PC-9 (cell line): ENCODE results near the gene HEPACAM. TPM values are rescaled to one million over a fixed set of nuclear protein-coding genes. Genes with fewer than 3 reads are reported as not detected.

Source experiments
- BruUV-seq: library from RNA; stranded (reverse); fragments of 400-500 nt; replicated peaks from 2 replicates; lab custom pipeline; 2021; lab: Mats Ljungman, UMichigan
- CTCF ChIA-PET: fragments of 300-600 bp; sonication (Branson Sonifier 250); formaldehyde crosslinking; loops from one replicate; lab custom pipeline; 2022; ENCODE audit warnings: antibody characterized with exemption; lab: Charles Lee
- POLR2A ChIA-PET: fragments of 300-600 bp; sonication (Branson Sonifier 250); formaldehyde crosslinking; loops from one replicate; lab custom pipeline; 2022; ENCODE audit warnings: antibody characterized with exemption; ENCODE audit not compliant: unreplicated experiment; lab: Charles Lee
- DNase-seq, 2 experiments: peaks; one replicate each; pipeline versions ENCODE4 v3.0.0 to v3.0.0-alpha.2; 2015 to 2022; ENCODE audit warnings: mixed read lengths in 1 of 2
- H2AFZ ChIP-seq: fragments of 200-600 bp; sonication (generic); 2 replicates; pipeline ENCODE4 v1.8.1; 2017; ENCODE audit warnings: antibody characterized with exemption
- H3F3A ChIP-seq: fragments of 200-600 bp; sonication (generic); 2 replicates; pipeline ENCODE4 v1.8.1; 2017; ENCODE audit warnings: antibody characterized with exemption, mild to moderate bottlenecking, low read depth; ENCODE audit not compliant: insufficient read depth
- H3K27ac ChIP-seq: fragments of 200-600 bp; sonication (generic); 2 replicates; pipeline ENCODE4 v1.6.1; 2016; ENCODE audit warnings: mixed run types
- H3K27me3 ChIP-seq: fragments of 200-600 bp; sonication (generic); 2 replicates; pipeline ENCODE4 v1.6.1; 2016; ENCODE audit warnings: low read depth, mixed run types; ENCODE audit not compliant: insufficient read depth
- H3K36me3 ChIP-seq: fragments of 200-600 bp; sonication (generic); 2 replicates; pipeline ENCODE4 v1.6.1; 2016; ENCODE audit warnings: low read depth, mixed run types
- H3K4me1 ChIP-seq: fragments of 200-600 bp; sonication (generic); replicated peaks from 2 replicates; pipeline ENCODE4 v1.6.1; 2016; ENCODE audit warnings: mixed run types; ENCODE audit not compliant: insufficient read depth
- H3K4me2 ChIP-seq: fragments of 200-600 bp; sonication (generic); 2 replicates; pipeline ENCODE4 v1.6.1; 2017; ENCODE audit warnings: mixed run types
- H3K4me3 ChIP-seq: fragments of 200-600 bp; sonication (generic); 2 replicates; pipeline ENCODE4 v1.6.1; 2016; ENCODE audit warnings: mixed run types
- H3K79me2 ChIP-seq: fragments of 200-600 bp; sonication (generic); 2 replicates; pipeline ENCODE4 v1.6.1; 2017; ENCODE audit warnings: low read depth, mixed run types
- H3K9me2 ChIP-seq: fragments of 200-600 bp; sonication (generic); 2 replicates; pipeline ENCODE4 v1.8.1; 2017; ENCODE audit warnings: mild to moderate bottlenecking; ENCODE audit not compliant: insufficient read depth
- H3K9me3 ChIP-seq: fragments of 200-600 bp; sonication (generic); 2 replicates; pipeline ENCODE4 v1.8.1; 2016; ENCODE audit warnings: low read depth; ENCODE audit not compliant: insufficient read depth
- H4K20me1 ChIP-seq: fragments of 200-600 bp; sonication (generic); 2 replicates; pipeline ENCODE4 v1.8.1; 2017; ENCODE audit not compliant: insufficient read depth
- CTCF ChIP-seq: fragments of 200-600 bp; sonication (generic); conservative IDR thresholded peaks from 2 replicates; pipeline ENCODE4 v1.6.1; 2017; ENCODE audit warnings: mixed run types, antibody characterized with exemption, mild to moderate bottlenecking, moderate library complexity
- EZH2 ChIP-seq: fragments of 200-600 bp; sonication (generic); IDR thresholded peaks from 2 replicates; pipeline ENCODE4 v1.8.0; 2017; ENCODE audit warnings: antibody characterized with exemption, low read depth
- intact Hi-C: fragments of 100-400 bp; cut with micrococcal nuclease; formaldehyde crosslinking; loops from one replicate; pipeline ENCODE4 v1.10.0; 2022; ENCODE audit not compliant: unreplicated experiment
- total RNA-seq: library from RNA; stranded (reverse); gene quantifications from 2 replicates; pipeline ENCODE4 v1.2.3, GENCODE V29; 2021

Gene HEPACAM
- total RNA-seq, 1 experiment from 2014 or later, result not detected

- no TSS peak for BruUV-seq
- Histone ChIP-seq H3K36me3 (no peaks in the 10 kb centered on the region), H3K9me2 (no peaks in the 10 kb centered on the region)
Observed at GRCh38 chr11:124951341-124951740, 15.5 kb upstream of the HEPACAM start.

GRCh38 chr11:124950601-124951330, 14.9 kb upstream of the HEPACAM start:
- no peaks in the 10 kb centered on the region for H3K79me2 ChIP-seq
- no peak overlapping the region for H3K4me3 ChIP-seq
- TF ChIP-seq CTCF (no peak), EZH2 (no peak)
- no peaks in the 10 kb centered on the region for H3K9me2 ChIP-seq
- no peaks in the 10 kb centered on the region for H3K36me3 ChIP-seq
- no peak for DNase-seq
- H3K4me2 ChIP-seq, result no peak overlapping the region
- no peaks in the 10 kb centered on the region for H3K27me3 ChIP-seq
- intact Hi-C loops, result loop anchor here (5.0 kb wide), 2 partner anchors 73 to 278 kb away; partner anchors contain the start of genes SIAE and SPA17
- BruUV-seq, result no TSS peak
- peaks cover 20% of the 10 kb centered on the region for H3K4me1 ChIP-seq
- ChIA-PET CTCF (no interaction called here), POLR2A (interaction anchor here (0.6 kb wide), 1 partner anchor 300 kb away, joined by 5 read pairs; no protein-coding TSS in a partner anchor)
- no peak overlapping the region for H3K27ac ChIP-seq
- no peaks in the 10 kb centered on the region for H4K20me1 ChIP-seq
- H3F3A ChIP-seq, result no peaks in the 10 kb centered on the region; the same call in 1 of the 2 replicates
- H3K9me3 ChIP-seq, result peaks cover 4% of the 10 kb centered on the region; the same call in 1 of the 2 replicates
- no peak overlapping the region for H2AFZ ChIP-seq

More at GRCh38 chr11:124951341-124951740, 15.5 kb upstream of the HEPACAM start:
- Histone ChIP-seq H3K4me1 (peaks cover 20% of the 10 kb centered on the region), H3K27ac (no peak overlapping the region), H3K27me3 (no peaks in the 10 kb centered on the region), H3K4me3 (no peak overlapping the region), H3K9me3 (peaks cover 4% of the 10 kb centered on the region; the same call in 1 of the 2 replicates), H4K20me1 (no peaks in the 10 kb centered on the region), H2AFZ (no peak overlapping the region), H3K79me2 (no peaks in the 10 kb centered on the region), H3F3A (no peaks in the 10 kb centered on the region; the same call in 1 of the 2 replicates), H3K4me2 (no peak overlapping the region)
- TF ChIP-seq CTCF, result no peak
- TF ChIP-seq EZH2, result no peak
- no peak for DNase-seq
- POLR2A ChIA-PET, result interaction anchor here (0.6 kb wide), 1 partner anchor 301 kb away, joined by 5 read pairs; no protein-coding TSS in a partner anchor
- CTCF ChIA-PET, result no interaction called here
- intact Hi-C loops, result loop anchor here (5.0 kb wide), 2 partner anchors 74 to 279 kb away; partner anchors contain the start of genes SIAE and SPA17

- Histone ChIP-seq H3K4me1 (0 out of 2 replicates have a peak, but pooled peaks cover 4% of the 10 kb centered on the region), H3K9me2 (no peaks in the 10 kb centered on the region), H3K27me3 (0 out of 2 replicates have a peak, but pooled peaks cover 2% of the 10 kb centered on the region), H3K27ac (no peak overlapping the region), H3K36me3 (no peaks in the 10 kb centered on the region), H3K79me2 (no peaks in the 10 kb centered on the region), H4K20me1 (no peaks in the 10 kb centered on the region), H3K4me2 (no peak overlapping the region), H3F3A (no peaks in the 10 kb centered on the region), H2AFZ (no peak overlapping the region), H3K9me3 (no peaks in the 10 kb centered on the region), H3K4me3 (no peak overlapping the region)
- ChIA-PET CTCF (no interaction called here), POLR2A (no interaction called here)
- BruUV-seq, result no TSS peak
- TF ChIP-seq EZH2, result no peak
- no peak for TF ChIP-seq CTCF
- intact Hi-C loops, result no loop called here
- no peak for DNase-seq
Observed at GRCh38 chr11:124946735-124947141, 10.9 kb upstream of the HEPACAM start.
